HCT116 (cell line): ENCODE data around the gene ANO10. TPM values are rescaled to one million over a fixed set of nuclear protein-coding genes. Genes with fewer than 3 reads are reported as not detected.

Experiments used
- ATAC-seq: fragments of 200-7000 bp; cut with Tn5 transposase; 2 replicates; pipeline ENCODE4 v1.9.1; 2020; ENCODE audit warnings: mild to moderate bottlenecking, moderate library complexity
- BruUV-seq: library from RNA; stranded (reverse); fragments of 400-500 nt; replicated peaks from 2 replicates; lab custom pipeline; 2021; lab: Mats Ljungman, UMichigan
- CTCF ChIA-PET: fragments of 300-600 bp; sonication (Branson Sonifier 250); formaldehyde crosslinking; loops from one replicate; lab custom pipeline; 2021; ENCODE audit warnings: antibody characterized with exemption; lab: Charles Lee
- POLR2A ChIA-PET: fragments of 300-600, 350-600 bp; sonication (Branson Sonifier 250); formaldehyde crosslinking; loops from one replicate; lab custom pipeline; 2021; ENCODE audit warnings: antibody characterized with exemption; lab: Charles Lee
- RAD21 ChIA-PET, 2 experiments: fragments of 300-600 bp; sonication (Branson Sonifier 250); formaldehyde crosslinking; loops; one replicate each; lab custom pipeline; 2023; ENCODE audit warnings: low total read pairs in 2 of 2; ENCODE audit not compliant: uncharacterized antibody in 2 of 2, unreplicated experiment in 2 of 2, low non-redundant PET in 1 of 2; lab: Charles Lee
- DNase-seq: peaks from one replicate; pipeline ENCODE4 v3.0.0-alpha.2; 2010; ENCODE audit warnings: low read depth, low spot score
- H2AFZ ChIP-seq: fragments of 200-600 bp; shearing (Covaris generic), sonication (generic); 2 replicates; pipeline ENCODE4 v1.6.1; 2017; ENCODE audit warnings: low read depth, mixed run types, mixed read lengths, antibody characterized with exemption, low read length; ENCODE audit not compliant: poor library complexity, severe bottlenecking
- H3K27ac ChIP-seq: 2 replicates; pipeline ENCODE4 v1.5.1; 2012; ENCODE audit warnings: low read depth, low read length
- H3K27me3 ChIP-seq: fragments of 200-600 bp; sonication (generic); 2 replicates; pipeline ENCODE4 v1.6.1; 2016; ENCODE audit warnings: mixed run types, low read length, mixed read lengths; ENCODE audit not compliant: insufficient read depth
- H3K36me3 ChIP-seq, 2 experiments: fragments of 200-500 bp in 1 of 2; fragments of 200-600 bp in 1 of 2; sonication (Bioruptor generic) in 1 of 2; sonication (generic) in 1 of 2; 2 replicates each; pipeline versions ENCODE4 v1.5.1 to v1.6.1; 2014 to 2016; ENCODE audit warnings: low read length in 2 of 2, inconsistent platforms in 1 of 2, mixed read lengths in 1 of 2, mixed run types in 1 of 2; ENCODE audit not compliant: insufficient read depth in 2 of 2, control insufficient read depth in 1 of 2
- H3K4me1 ChIP-seq, 2 experiments: fragments of 200-600 bp in 1 of 2; sonication (generic) in 1 of 2; 2 replicates each; pipeline versions ENCODE4 v1.5.1 to v1.6.1; 2012 to 2017; ENCODE audit warnings: low read length in 2 of 2, inconsistent platforms in 1 of 2, mild to moderate bottlenecking in 1 of 2, mixed read lengths in 1 of 2, mixed run types in 1 of 2, moderate library complexity in 1 of 2; ENCODE audit not compliant: insufficient read depth in 2 of 2, control insufficient read depth in 1 of 2
- H3K4me2 ChIP-seq: fragments of 200-600 bp; sonication (generic); 2 replicates; pipeline ENCODE4 v1.6.1; 2017; ENCODE audit warnings: mixed run types, low read length, mixed read lengths
- H3K4me3 ChIP-seq, 2 experiments: fragments of 200-600 bp in 1 of 2; sonication (generic) in 1 of 2; replicated peaks in 1 of 2; 2 replicates each; pipeline ENCODE4 v1.5.1; 2011 to 2016; ENCODE audit warnings: low read length in 2 of 2, control low read depth in 1 of 2, low read depth in 1 of 2, mild to moderate bottlenecking in 1 of 2, mixed read lengths in 1 of 2, mixed run types in 1 of 2
- H3K79me2 ChIP-seq: fragments of 200-600 bp; sonication (generic); 2 replicates; pipeline ENCODE4 v1.6.1; 2017; ENCODE audit warnings: mild to moderate bottlenecking, mixed run types, low read length, moderate library complexity, mixed read lengths; ENCODE audit not compliant: insufficient read depth
- H3K9ac ChIP-seq: fragments of 200-600 bp; sonication (generic); 2 replicates; pipeline ENCODE4 v1.6.1; 2016; ENCODE audit warnings: low read length, mixed read lengths
- H3K9me2 ChIP-seq: fragments of 200-600 bp; sonication (generic), shearing (Covaris generic); 2 replicates; pipeline ENCODE4 v1.6.1; 2017; ENCODE audit warnings: mixed run types, mild to moderate bottlenecking, moderate library complexity; ENCODE audit not compliant: insufficient read depth
- H3K9me3 ChIP-seq, 2 experiments: fragments of 200-500 bp in 1 of 2; fragments of 200-600 bp in 1 of 2; sonication (Bioruptor generic) in 1 of 2; sonication (generic) in 1 of 2; 2 replicates each; pipeline ENCODE4 v1.6.1; 2014 to 2017; ENCODE audit warnings: low read length in 2 of 2, mixed read lengths in 2 of 2, inconsistent platforms in 1 of 2, low read depth in 1 of 2, mild to moderate bottlenecking in 1 of 2, mixed run types in 1 of 2, moderate library complexity in 1 of 2; ENCODE audit not compliant: control insufficient read depth in 1 of 2, insufficient read depth in 1 of 2
- H4K20me1 ChIP-seq: fragments of 200-600 bp; sonication (generic), shearing (Covaris generic); 2 replicates; pipeline ENCODE4 v1.6.1; 2017; ENCODE audit warnings: mixed run types, mild to moderate bottlenecking, moderate library complexity; ENCODE audit not compliant: insufficient read depth
- ATF3 ChIP-seq: IDR thresholded peaks from 2 replicates; pipeline ENCODE4 v1.6.1; 2012
- ELF1 ChIP-seq: IDR thresholded peaks from 2 replicates; pipeline ENCODE4 v1.6.1; 2012; ENCODE audit warnings: low read depth, borderline replicate concordance
- EZH2 ChIP-seq: fragments of 200-600 bp; sonication (generic); IDR thresholded peaks from 2 replicates; pipeline ENCODE4 v1.6.1; 2017; ENCODE audit warnings: antibody characterized with exemption, mixed run types
- JUND ChIP-seq: IDR thresholded peaks from 2 replicates; pipeline ENCODE4 v1.6.1; 2012
- SIN3A ChIP-seq: IDR thresholded peaks from 2 replicates; pipeline ENCODE4 v1.6.1; 2012; ENCODE audit warnings: low read depth
- TCF7L2 ChIP-seq: IDR thresholded peaks from 2 replicates; pipeline ENCODE4 v1.7.0; 2011; ENCODE audit warnings: borderline replicate concordance, inconsistent platforms; ENCODE audit not compliant: insufficient read depth, insufficient read length; ENCODE audit errors: extremely low read depth
- ZBTB33 ChIP-seq: IDR thresholded peaks from 2 replicates; pipeline ENCODE4 v1.6.1; 2011; ENCODE audit warnings: mild to moderate bottlenecking, low read length, moderate library complexity; ENCODE audit not compliant: insufficient replicate concordance; ENCODE audit errors: extremely low read depth
- intact Hi-C: fragments of 100-400 bp; cut with micrococcal nuclease; formaldehyde crosslinking; loops from 2 replicates; pipeline ENCODE4 v1.10.0; 2022
- total RNA-seq: library from RNA; stranded (reverse); gene quantifications from one replicate; pipeline ENCODE4 v1.2.1, GENCODE V29; 2021; ENCODE audit not compliant: unreplicated experiment

Gene ANO10
- total RNA-seq, 1 experiment from 2014 or later = 13.3 TPM

- no peak overlapping the region for H3K4me3 ChIP-seq
- TF ChIP-seq ATF3 (no peak), JUND (no peak), ZBTB33 (no peak), SIN3A (no peak), TCF7L2 (no peak), ELF1 (no peak)
- no peak for ATAC-seq
- H3K9ac ChIP-seq = no peak overlapping the region
- H3K4me1 ChIP-seq = no peaks in the 10 kb centered on the region
- H3K36me3 ChIP-seq = peaks cover 4 to 22% of the 10 kb centered on the region in 2 experiments; a peak in 3 of 4 replicates
- intact Hi-C loops = no loop called here
- H3K27me3 ChIP-seq = no peaks in the 10 kb centered on the region
- ChIA-PET CTCF (no interaction called here), POLR2A (no interaction called here), RAD21 (no interaction called here)
- BruUV-seq = no TSS peak
- H4K20me1 ChIP-seq = no peaks in the 10 kb centered on the region
- H3K4me2 ChIP-seq = no peak overlapping the region
- no peaks in the 10 kb centered on the region for H3K9me2 ChIP-seq
- H3K79me2 ChIP-seq = no peaks in the 10 kb centered on the region
- no peak overlapping the region for H3K27ac ChIP-seq
- DNase-seq = no peak
- no peak overlapping the region for H2AFZ ChIP-seq
- H3K9me3 ChIP-seq = no peaks in the 10 kb centered on the region
These were observed 274.6 kb downstream of the ANO10 start for GRCh38 chr3:43346978-43347749.

- H3K9me2 ChIP-seq = no peaks in the 10 kb centered on the region
- intact Hi-C loops = no loop called here
- no peak overlapping the region for H3K27ac ChIP-seq
- H3K4me1 ChIP-seq = no peaks in the 10 kb centered on the region
- H4K20me1 ChIP-seq = no peaks in the 10 kb centered on the region
- ChIA-PET CTCF (no interaction called here), RAD21 (no interaction called here), POLR2A (no interaction called here)
- H2AFZ ChIP-seq = no peak overlapping the region
- DNase-seq = no peak
- H3K27me3 ChIP-seq = no peaks in the 10 kb centered on the region
- H3K9me3 ChIP-seq = no peaks in the 10 kb centered on the region
- BruUV-seq = no TSS peak
- H3K9ac ChIP-seq = no peak overlapping the region
- no peak for ATAC-seq
- H3K4me2 ChIP-seq = no peak overlapping the region
- TF ChIP-seq EZH2 = no peak
- H3K79me2 ChIP-seq = no peaks in the 10 kb centered on the region
- H3K36me3 ChIP-seq = peaks cover 4 to 26% of the 10 kb centered on the region in 2 experiments; a peak in 3 of 4 replicates
- no peak overlapping the region for H3K4me3 ChIP-seq
These were observed 275.9 kb downstream of the ANO10 start for GRCh38 chr3:43345877-43346276.
